Right lobe of liver (tissue), 6 donors: ENCODE measurements around the gene TMEM132D. TPM values are rescaled to one million over a fixed set of nuclear protein-coding genes. Genes with fewer than 3 reads are reported as not detected.

Experiments used
- ATAC-seq, 4 donors: fragments of 200-7000 bp; cut with Tn5 transposase; one replicate each; pipeline ENCODE4 v1.9.1; 2020; ENCODE audit warnings: mild to moderate bottlenecking in 4 of 4, moderate library complexity in 4 of 4
- DNase-seq, 3 donors: peaks; one replicate each; pipeline ENCODE4 v3.0.0-alpha.2; 2020
- H3K27ac ChIP-seq, 3 donors: fragments of 200-600 bp; one replicate each; pipeline ENCODE4 v1.8.0; 2022
- H3K27me3 ChIP-seq, 2 donors: fragments of 200-600 bp; one replicate each; pipeline ENCODE4 v1.8.0; 2022
- H3K36me3 ChIP-seq, 4 donors: fragments of 200-600 bp; sonication (generic) in 1 of 4; one replicate each; pipeline versions ENCODE4 v1.5.1 to v1.8.0; 2017 to 2022; ENCODE audit warnings: control low read depth in 1 of 4
- H3K4me1 ChIP-seq, 4 donors: fragments of 200-600 bp; sonication (generic) in 1 of 4; one replicate each; pipeline versions ENCODE4 v1.5.1 to v1.8.0; 2017 to 2022; ENCODE audit warnings: control low read depth in 1 of 4
- H3K4me3 ChIP-seq, 3 donors: fragments of 200-600 bp; one replicate each; pipeline ENCODE4 v1.8.0; 2022
- H3K9me3 ChIP-seq, 4 donors: fragments of 200-600 bp; sonication (generic) in 1 of 4; one replicate each; pipeline versions ENCODE4 v1.5.1 to v1.8.0; 2017 to 2022; ENCODE audit warnings: control low read depth in 1 of 4
- CTCF ChIP-seq, 4 donors: fragments of 200-600 bp in 3 of 4; fragments of 450-650 bp in 1 of 4; IDR thresholded peaks; one replicate each; pipeline versions ENCODE4 v1.5.1 to v1.8.0; 2016 to 2022; ENCODE audit warnings: antibody characterized with exemption in 4 of 4, mild to moderate bottlenecking in 2 of 4
- POLR2A ChIP-seq: fragments of 450-650 bp; IDR thresholded peaks from one replicate; pipeline ENCODE4 v1.6.1; 2017; ENCODE audit warnings: antibody characterized with exemption, mild to moderate bottlenecking
- WGBS: methylation state at CpG from one replicate; pipeline ENCODE4 v1.1.6; 2018; ENCODE audit warnings: low coverage, low lambda C conversion rate; ENCODE audit not compliant: insufficient coverage; ENCODE audit errors: missing lambda C conversion rate; 5-methylcytosine and 5-hydroxymethylcytosine counted together
- intact Hi-C, 2 donors: fragments of 100-400 bp; cut with DNase I; formaldehyde crosslinking; loops; one replicate each; pipeline versions ENCODE4 v1.11.2 to v1.14.1; 2022
- total RNA-seq, 6 experiments: library from RNA; depleted of rRNA in 2 of 6; stranded (reverse); fragments of >200 nt in 2 of 6; fragmentation: NEBNext Ultra II Directional in 3 of 6; extraction: Animal tissue kit (Norgen Biotek cat#: 25700) in 3 of 6; gene quantifications; one replicate each; pipeline versions ENCODE4 v1.1.0 to v1.2.4, GENCODE V29; 2016 to 2023
- donor health status: DM: no; HTN: yes; CAD: no.
- donor health status: DM: no; HTN: no; CAD: no.
- donor health status: DM: no; HTN: no; CAD: no.
- donor health status: DM: no; HTN: yes; CAD: no.
- donor health status: DM: no; HTN: yes; CAD: no.

Gene TMEM132D
- total RNA-seq, 6 experiments from 2014 or later = 0.10 to 0.35 (median 0.33) TPM; not detected in 3

- no peak for ATAC-seq
- no peak overlapping the region for H3K4me3 ChIP-seq
- H3K36me3 ChIP-seq = no peaks in the 10 kb centered on the region
- H3K27ac ChIP-seq = no peak overlapping the region
- H3K9me3 ChIP-seq = no peaks in the 10 kb centered on the region
- no peaks in the 10 kb centered on the region for H3K4me1 ChIP-seq
- TF ChIP-seq CTCF (IDR thresholded peaks at IDR 0.05) = no peak
- TF ChIP-seq POLR2A = no peak
- intact Hi-C loops = no loop called here
- DNase-seq = no peak
- H3K27me3 ChIP-seq = no peaks in the 10 kb centered on the region
These were observed 216.1 kb downstream of the TMEM132D start for GRCh38 chr12:129687731-129688130.

- Histone ChIP-seq H3K27me3 (no peaks in the 10 kb centered on the region), H3K9me3 (no peaks in the 10 kb centered on the region), H3K36me3 (no peaks in the 10 kb centered on the region), H3K4me1 (no peaks in the 10 kb centered on the region), H3K27ac (no peak overlapping the region), H3K4me3 (no peak overlapping the region)
- DNase-seq = no peak
- no peak for TF ChIP-seq POLR2A
- no peak for TF ChIP-seq CTCF (IDR thresholded peaks at IDR 0.05)
- no peak for ATAC-seq
- intact Hi-C loops = no loop called here
- WGBS = 22% methylated on average over 2 of the region's 2 CpGs
These were observed 222.0 kb downstream of the TMEM132D start for GRCh38 chr12:129681830-129682229.

- H3K27me3 ChIP-seq = no peaks in the 10 kb centered on the region
- DNase-seq (no peak), ATAC-seq (no peak)
- intact Hi-C loops = no loop called here
- no peaks in the 10 kb centered on the region for H3K9me3 ChIP-seq
- WGBS = 69% methylated on average over 1 of the region's 1 CpG
- H3K4me3 ChIP-seq = no peak overlapping the region
- TF ChIP-seq CTCF (IDR thresholded peaks at IDR 0.05) (no peak), POLR2A (no peak)
- H3K27ac ChIP-seq = no peak overlapping the region
- H3K36me3 ChIP-seq = no peaks in the 10 kb centered on the region
- H3K4me1 ChIP-seq = no peaks in the 10 kb centered on the region
These were observed 222.7 kb downstream of the TMEM132D start for GRCh38 chr12:129681151-129681550.

GRCh38 chr12:129676411-129676810, 227.4 kb downstream of the TMEM132D start:
- DNase-seq = no peak
- no peaks in the 10 kb centered on the region for H3K36me3 ChIP-seq
- H3K9me3 ChIP-seq = no peaks in the 10 kb centered on the region
- H3K27ac ChIP-seq = no peak overlapping the region
- ATAC-seq = no peak
- intact Hi-C loops = no loop called here
- TF ChIP-seq POLR2A = no peak
- TF ChIP-seq CTCF (IDR thresholded peaks at IDR 0.05) = no peak
- H3K4me3 ChIP-seq = no peak overlapping the region
- no peaks in the 10 kb centered on the region for H3K4me1 ChIP-seq
- 56% methylated on average over 5 of the region's 7 CpGs for WGBS
- H3K27me3 ChIP-seq = no peaks in the 10 kb centered on the region

- TF ChIP-seq CTCF (IDR thresholded peaks at IDR 0.05) (no peak), POLR2A (no peak)
- Histone ChIP-seq H3K27ac (no peak overlapping the region), H3K4me1 (no peaks in the 10 kb centered on the region), H3K4me3 (no peak overlapping the region), H3K27me3 (no peaks in the 10 kb centered on the region), H3K36me3 (no peaks in the 10 kb centered on the region), H3K9me3 (no peaks in the 10 kb centered on the region)
- ATAC-seq = no peak
- intact Hi-C loops = no loop called here
- DNase-seq = no peak
- 47% methylated on average over 3 of the region's 3 CpGs for WGBS
These were observed 227.9 kb downstream of the TMEM132D start for GRCh38 chr12:129675947-129676346.
